Suppressor macrophage treated with lipopolysaccharide for 1 hour (primary cell): ENCODE data around the gene NAA15.
A peak's percentile ranks its signal among the peaks of the same experiment; 100 is the strongest.
"Not testable (repeated sequence)": the region's sequence is repeated elsewhere in the genome, so short reads cannot be mapped to it uniquely, and the experiment has no call there.

ENCODE experiments used
- DNase-seq, 3 donors: peaks; one replicate each; pipeline ENCODE4 v3.0.0-alpha.2; 2020 to 2022

NAA15 gene

GRCh38 chr4:139299536-139299935 lies 1.8 kb upstream of the NAA15 start:
- no peak for DNase-seq

GRCh38 chr4:139300431-139301112 lies 733 bp upstream of the NAA15 start:
- peak; percentile 56 to 72 (median 64) for DNase-seq

GRCh38 chr4:139301821-139302611 lies 711 bp downstream of the NAA15 start, which contains the start of gene NDUFC1:
Gene NDUFC1 (minus strand): TSS chr4:139302477. CDS start chr4:139295798, 6,679 bp downstream.
- DNase-seq, result peak; percentile 88 to 91 (median 90)

GRCh38 chr4:139304920-139305319 lies 3.6 kb downstream of the NAA15 start:
- DNase-seq, result no peak

GRCh38 chr4:139311909-139312308 lies 10.6 kb downstream of the NAA15 start:
- no peak for DNase-seq

- DNase-seq, result peak; percentile 27 to 66 (median 56)
These were observed 11.4 kb downstream of the NAA15 start for GRCh38 chr4:139312552-139313332.

GRCh38 chr4:139313414-139313813 lies 12.1 kb downstream of the NAA15 start:
- not testable (repeated sequence) for DNase-seq

GRCh38 chr4:139314047-139314800 lies 12.9 kb downstream of the NAA15 start:
- DNase-seq, result no peak

GRCh38 chr4:139315221-139315675 lies 13.9 kb downstream of the NAA15 start:
- no peak for DNase-seq

GRCh38 chr4:139316733-139317132 lies 15.4 kb downstream of the NAA15 start:
- no peak for DNase-seq

- no peak for DNase-seq
These were observed 16.3 kb downstream of the NAA15 start for GRCh38 chr4:139317635-139318034.

GRCh38 chr4:139319571-139319970 lies 18.3 kb downstream of the NAA15 start:
- no peak for DNase-seq

GRCh38 chr4:139322070-139322469 lies 20.8 kb downstream of the NAA15 start:
- not testable (repeated sequence) for DNase-seq

GRCh38 chr4:139322541-139322940 lies 21.2 kb downstream of the NAA15 start:
- not testable (repeated sequence) for DNase-seq

- no peak for DNase-seq
These were observed 23.3 kb downstream of the NAA15 start for GRCh38 chr4:139324620-139325019.

- no peak for DNase-seq
These were observed 28.4 kb downstream of the NAA15 start for GRCh38 chr4:139329665-139330200.

- no peak for DNase-seq
These were observed 29.0 kb downstream of the NAA15 start for GRCh38 chr4:139330283-139330682.

- DNase-seq, result peak; percentile 10 to 58 (median 40)
These were observed 29.9 kb downstream of the NAA15 start for GRCh38 chr4:139331185-139331584.

GRCh38 chr4:139333046-139333445 lies 31.7 kb downstream of the NAA15 start:
- no peak for DNase-seq

GRCh38 chr4:139337612-139338011 lies 36.3 kb downstream of the NAA15 start:
- DNase-seq, result peak in 1 of 3 donors; percentile 34

- DNase-seq, result no peak
These were observed 60.0 kb downstream of the NAA15 start for GRCh38 chr4:139361301-139361700.
